ENCODE measurements around the gene C1QTNF6.
"Not testable (repeated sequence)": the region's sequence is repeated elsewhere in the genome, so short reads cannot be mapped to it uniquely, and the experiment has no call there.

C1QTNF6 gene

GRCh38 chr22:37204045-37204655 is 16.1 kb upstream of the C1QTNF6 start:
- H3K4me3 ChIP-seq (ENCODE audit: low read depth, low read length), result no peak overlapping the region
- no peak for TF ChIP-seq CTCF (IDR thresholded peaks at IDR 0.05; ENCODE audit: borderline replicate concordance, insufficient read depth, low read depth, low read length)

- no peak overlapping the region for H3K4me3 ChIP-seq (ENCODE audit: low read depth, low read length)
- TF ChIP-seq CTCF (IDR thresholded peaks at IDR 0.05; ENCODE audit: borderline replicate concordance, insufficient read depth, low read depth, low read length), result no peak
These were observed 15.5 kb upstream of the C1QTNF6 start for GRCh38 chr22:37203354-37204044.

GRCh38 chr22:37202716-37203115 is 14.7 kb upstream of the C1QTNF6 start:
- TF ChIP-seq CTCF (IDR thresholded peaks at IDR 0.05; ENCODE audit: borderline replicate concordance, insufficient read depth, low read depth, low read length), result no peak

GRCh38 chr22:37202001-37202555 is 14.0 kb upstream of the C1QTNF6 start:
- H3K4me3 ChIP-seq (ENCODE audit: low read depth, low read length), result no peak overlapping the region
- TF ChIP-seq CTCF (IDR thresholded peaks at IDR 0.05; ENCODE audit: borderline replicate concordance, insufficient read depth, low read depth, low read length), result no peak

More at GRCh38 chr22:37202716-37203115, 14.7 kb upstream of the C1QTNF6 start:
- no peak overlapping the region for H3K4me3 ChIP-seq (ENCODE audit: low read depth, low read length)

- H3K4me3 ChIP-seq (ENCODE audit: low read depth, low read length), result not testable (repeated sequence)
These were observed 13.4 kb upstream of the C1QTNF6 start for GRCh38 chr22:37201443-37201820.

GRCh38 chr22:37199760-37200108 is 11.7 kb upstream of the C1QTNF6 start:
- H3K4me3 ChIP-seq (ENCODE audit: low read depth, low read length), result no peak overlapping the region

More at GRCh38 chr22:37199760-37200108, 11.7 kb upstream of the C1QTNF6 start:
- no peak for TF ChIP-seq CTCF (IDR thresholded peaks at IDR 0.05; ENCODE audit: borderline replicate concordance, insufficient read depth, low read depth, low read length)
